ENCODE results near the gene SGCA. TPM values are rescaled to one million over a fixed set of nuclear protein-coding genes. Genes with fewer than 3 reads are reported as not detected.

Gene SGCA
- total RNA-seq, 1 donor from 2014 or later: 137 TPM

- H3K27me3 ChIP-seq (ENCODE audit: low read depth): no peaks in the 10 kb centered on the region
- intact Hi-C loops (cut with micrococcal nuclease): no loop called here
- no peaks in the 10 kb centered on the region for H3K9me3 ChIP-seq (replicated peaks)
- peaks cover 69% of the 10 kb centered on the region for H3K36me3 ChIP-seq
- peaks cover 49% of the 10 kb centered on the region for H3K4me1 ChIP-seq
- H3K4me3 ChIP-seq: no peak overlapping the region
- TF ChIP-seq, protein P1, sequence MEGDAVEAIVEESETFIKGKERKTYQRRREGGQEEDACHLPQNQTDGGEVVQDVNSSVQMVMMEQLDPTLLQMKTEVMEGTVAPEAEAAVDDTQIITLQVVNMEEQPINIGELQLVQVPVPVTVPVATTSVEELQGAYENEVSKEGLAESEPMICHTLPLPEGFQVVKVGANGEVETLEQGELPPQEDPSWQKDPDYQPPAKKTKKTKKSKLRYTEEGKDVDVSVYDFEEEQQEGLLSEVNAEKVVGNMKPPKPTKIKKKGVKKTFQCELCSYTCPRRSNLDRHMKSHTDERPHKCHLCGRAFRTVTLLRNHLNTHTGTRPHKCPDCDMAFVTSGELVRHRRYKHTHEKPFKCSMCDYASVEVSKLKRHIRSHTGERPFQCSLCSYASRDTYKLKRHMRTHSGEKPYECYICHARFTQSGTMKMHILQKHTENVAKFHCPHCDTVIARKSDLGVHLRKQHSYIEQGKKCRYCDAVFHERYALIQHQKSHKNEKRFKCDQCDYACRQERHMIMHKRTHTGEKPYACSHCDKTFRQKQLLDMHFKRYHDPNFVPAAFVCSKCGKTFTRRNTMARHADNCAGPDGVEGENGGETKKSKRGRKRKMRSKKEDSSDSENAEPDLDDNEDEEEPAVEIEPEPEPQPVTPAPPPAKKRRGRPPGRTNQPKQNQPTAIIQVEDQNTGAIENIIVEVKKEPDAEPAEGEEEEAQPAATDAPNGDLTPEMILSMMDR (IDR thresholded peaks at IDR 0.05; ENCODE audit: borderline replicate concordance): no peak
- no peak for DNase-seq
- H3K27ac ChIP-seq (replicated peaks): no peak overlapping the region
Observed at GRCh38 chr17:50136096-50136687, 29.6 kb upstream of the SGCA start.

- H3K27ac ChIP-seq (replicated peaks): no peak overlapping the region
- H3K27me3 ChIP-seq (ENCODE audit: low read depth): no peaks in the 10 kb centered on the region
- no peaks in the 10 kb centered on the region for H3K9me3 ChIP-seq (replicated peaks)
- TF ChIP-seq, protein P1 (IDR thresholded peaks at IDR 0.05; ENCODE audit: borderline replicate concordance): no peak
- intact Hi-C loops (cut with micrococcal nuclease): no loop called here
- H3K36me3 ChIP-seq: peaks cover 78% of the 10 kb centered on the region
- peaks cover 57% of the 10 kb centered on the region for H3K4me1 ChIP-seq
- no peak for DNase-seq
- H3K4me3 ChIP-seq: no peak overlapping the region
Observed at GRCh38 chr17:50137042-50137441, 28.8 kb upstream of the SGCA start.

- Histone ChIP-seq H3K9me3 (replicated peaks) (no peaks in the 10 kb centered on the region), H3K36me3 (peaks cover 97% of the 10 kb centered on the region), H3K27ac (replicated peaks) (peak overlapping the region; percentile 74), H3K27me3 (ENCODE audit: low read depth) (no peaks in the 10 kb centered on the region), H3K4me1 (peaks cover 47% of the 10 kb centered on the region), H3K4me3 (no peak overlapping the region)
- no peak for DNase-seq
- intact Hi-C loops (cut with micrococcal nuclease): no loop called here
- TF ChIP-seq, protein P1 (IDR thresholded peaks at IDR 0.05; ENCODE audit: borderline replicate concordance): no peak
Observed at GRCh38 chr17:50139185-50139783, 26.5 kb upstream of the SGCA start.

DNA sequence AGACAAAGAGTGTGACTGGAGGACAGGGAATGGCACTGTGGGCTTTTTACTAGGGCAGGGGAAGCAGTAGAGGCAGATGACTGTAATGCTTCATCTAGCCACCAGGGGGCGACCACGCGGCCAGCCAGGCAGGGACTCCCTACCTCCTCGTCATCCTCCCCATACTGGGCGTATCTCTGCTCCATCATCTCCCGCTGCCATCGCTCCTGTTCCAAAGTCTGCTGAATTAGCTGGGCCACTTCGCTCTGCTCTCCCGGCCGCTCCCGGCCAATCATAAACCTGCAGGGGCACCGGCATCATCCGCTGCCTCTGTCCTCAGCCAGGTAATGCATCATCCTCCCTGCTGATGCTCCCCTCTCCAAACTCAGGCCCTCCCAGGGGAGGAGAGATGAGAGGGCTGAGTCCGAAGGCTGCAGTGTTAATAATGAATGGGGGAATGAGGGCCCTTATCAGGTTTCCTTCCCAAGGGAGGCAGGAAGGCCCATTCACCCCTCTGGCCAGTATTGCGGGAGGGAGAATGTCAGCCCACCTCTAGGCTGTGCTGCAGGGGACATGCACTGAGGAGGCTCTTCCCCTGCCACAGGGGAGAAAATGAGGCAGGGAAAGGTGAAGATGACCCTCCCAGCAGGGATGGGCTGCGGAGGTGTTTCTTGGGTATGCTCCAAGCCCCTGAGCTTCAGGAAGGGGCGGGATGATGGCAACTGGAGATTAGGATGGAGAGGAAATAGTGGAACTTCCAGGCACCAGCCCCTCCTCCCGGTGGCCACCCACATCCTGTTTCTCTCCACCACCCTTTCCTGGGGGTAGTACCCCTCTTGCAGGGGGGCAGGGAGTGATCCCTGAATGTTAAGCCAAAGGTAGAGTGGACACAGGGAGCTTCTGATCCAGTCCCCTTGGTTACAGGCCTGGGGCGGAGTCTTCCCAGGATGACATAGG lies 25.6 kb upstream of the SGCA start:
- H3K4me3 ChIP-seq: peak overlapping the region; percentile 28
- TF ChIP-seq, protein P1 (IDR thresholded peaks at IDR 0.05; ENCODE audit: borderline replicate concordance): peak; percentile 95
- intact Hi-C loops (cut with micrococcal nuclease): no loop called here
- H3K36me3 ChIP-seq: peaks cover 97% of the 10 kb centered on the region
- H3K27me3 ChIP-seq (ENCODE audit: low read depth): no peaks in the 10 kb centered on the region
- H3K4me1 ChIP-seq: peaks cover 52% of the 10 kb centered on the region
- peak overlapping the region; percentile 74 for H3K27ac ChIP-seq (replicated peaks)
- DNase-seq: peak; percentile 81
- H3K9me3 ChIP-seq (replicated peaks): no peaks in the 10 kb centered on the region

DNA sequence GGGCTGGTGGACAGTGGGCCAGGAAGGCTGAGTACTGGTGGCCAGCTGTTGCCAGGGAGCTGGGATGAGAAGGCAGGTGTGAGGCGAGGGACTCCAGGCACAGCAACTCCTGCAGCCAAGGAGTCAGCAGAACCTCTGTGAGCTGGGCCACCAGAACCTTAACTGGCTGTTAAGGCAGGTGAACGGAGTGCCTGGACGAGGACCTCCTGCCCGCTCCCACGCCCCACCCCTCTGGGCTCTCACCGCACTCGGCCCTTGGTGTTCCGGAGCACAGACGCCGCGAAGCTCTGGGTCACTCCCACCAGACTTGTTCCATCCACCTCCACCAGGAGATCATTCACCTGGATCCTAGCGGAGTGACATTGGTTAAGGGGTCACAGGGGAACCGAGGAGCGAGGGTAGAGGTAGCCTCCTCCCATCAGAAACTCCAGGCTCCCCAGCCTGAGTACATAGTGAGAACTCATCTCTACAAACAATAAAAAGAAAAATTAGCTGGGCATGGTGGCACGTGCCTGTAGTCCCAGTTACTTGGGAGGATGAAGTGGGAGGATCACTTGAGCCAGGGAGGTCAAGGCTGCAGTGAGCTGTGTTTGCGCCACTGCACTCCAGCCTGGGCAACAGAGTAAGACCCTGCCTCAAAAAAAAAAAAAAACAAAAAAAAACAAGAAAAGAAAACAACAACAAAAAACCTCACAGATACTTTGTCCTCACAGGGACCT lies 24.6 kb upstream of the SGCA start:
- H3K4me1 ChIP-seq: peaks cover 61% of the 10 kb centered on the region
- peak overlapping the region; percentile 28 for H3K4me3 ChIP-seq
- no peak for DNase-seq
- intact Hi-C loops (cut with micrococcal nuclease): no loop called here
- H3K27ac ChIP-seq (replicated peaks): peak overlapping the region; percentile 74
- no peaks in the 10 kb centered on the region for H3K27me3 ChIP-seq (ENCODE audit: low read depth)
- H3K36me3 ChIP-seq: peaks cover 89% of the 10 kb centered on the region
- H3K9me3 ChIP-seq (replicated peaks): no peaks in the 10 kb centered on the region
- TF ChIP-seq, protein P1 (IDR thresholded peaks at IDR 0.05; ENCODE audit: borderline replicate concordance): no peak
